Measurements from ENCODE around the gene CCNJ. TPM values are rescaled to one million over a fixed set of nuclear protein-coding genes. Genes with fewer than 3 reads are reported as not detected.

The CCNJ gene
- total RNA-seq, 1 donor from 2014 or later, result 42.9 TPM

GRCh38 chr10:96089116-96089515 is 45.7 kb downstream of the CCNJ start:
- Mint-ChIP-seq H3K4me1 (ENCODE audit: low read depth, unreplicated experiment) (no peaks in the 10 kb centered on the region), H3K9me3 (ENCODE audit: unreplicated experiment) (no peaks in the 10 kb centered on the region), H3K27ac (ENCODE audit: unreplicated experiment) (no peak overlapping the region), H3K27me3 (ENCODE audit: unreplicated experiment) (peaks cover 2% of the 10 kb centered on the region), H3K4me3 (ENCODE audit: unreplicated experiment) (peak overlapping the region; percentile 52), H3K36me3 (ENCODE audit: unreplicated experiment) (no peaks in the 10 kb centered on the region)
- DNase-seq, result no peak
- TF ChIP-seq, protein P1, sequence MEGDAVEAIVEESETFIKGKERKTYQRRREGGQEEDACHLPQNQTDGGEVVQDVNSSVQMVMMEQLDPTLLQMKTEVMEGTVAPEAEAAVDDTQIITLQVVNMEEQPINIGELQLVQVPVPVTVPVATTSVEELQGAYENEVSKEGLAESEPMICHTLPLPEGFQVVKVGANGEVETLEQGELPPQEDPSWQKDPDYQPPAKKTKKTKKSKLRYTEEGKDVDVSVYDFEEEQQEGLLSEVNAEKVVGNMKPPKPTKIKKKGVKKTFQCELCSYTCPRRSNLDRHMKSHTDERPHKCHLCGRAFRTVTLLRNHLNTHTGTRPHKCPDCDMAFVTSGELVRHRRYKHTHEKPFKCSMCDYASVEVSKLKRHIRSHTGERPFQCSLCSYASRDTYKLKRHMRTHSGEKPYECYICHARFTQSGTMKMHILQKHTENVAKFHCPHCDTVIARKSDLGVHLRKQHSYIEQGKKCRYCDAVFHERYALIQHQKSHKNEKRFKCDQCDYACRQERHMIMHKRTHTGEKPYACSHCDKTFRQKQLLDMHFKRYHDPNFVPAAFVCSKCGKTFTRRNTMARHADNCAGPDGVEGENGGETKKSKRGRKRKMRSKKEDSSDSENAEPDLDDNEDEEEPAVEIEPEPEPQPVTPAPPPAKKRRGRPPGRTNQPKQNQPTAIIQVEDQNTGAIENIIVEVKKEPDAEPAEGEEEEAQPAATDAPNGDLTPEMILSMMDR (IDR thresholded peaks at IDR 0.05; ENCODE audit: partially characterized antibody, unreplicated experiment), result no peak

GRCh38 chr10:96089670-96090462 is 46.5 kb downstream of the CCNJ start:
- H3K4me3 Mint-ChIP-seq (ENCODE audit: unreplicated experiment), result peak overlapping the region; percentile 88

GRCh38 chr10:96090463-96090800 is 47.0 kb downstream of the CCNJ start:
- Mint-ChIP-seq H3K27me3 (ENCODE audit: unreplicated experiment) (peaks cover 2% of the 10 kb centered on the region), H3K27ac (ENCODE audit: unreplicated experiment) (peak overlapping the region; percentile 80), H3K4me1 (ENCODE audit: low read depth, unreplicated experiment) (no peaks in the 10 kb centered on the region), H3K4me3 (ENCODE audit: unreplicated experiment) (peak overlapping the region; percentile 88), H3K9me3 (ENCODE audit: unreplicated experiment) (no peaks in the 10 kb centered on the region), H3K36me3 (ENCODE audit: unreplicated experiment) (no peaks in the 10 kb centered on the region)
- no peak for DNase-seq
- TF ChIP-seq, protein P1 (IDR thresholded peaks at IDR 0.05; ENCODE audit: partially characterized antibody, unreplicated experiment), result no peak

More at GRCh38 chr10:96089670-96090462, 46.5 kb downstream of the CCNJ start:
- Mint-ChIP-seq H3K36me3 (ENCODE audit: unreplicated experiment) (no peaks in the 10 kb centered on the region), H3K9me3 (ENCODE audit: unreplicated experiment) (no peaks in the 10 kb centered on the region), H3K27me3 (ENCODE audit: unreplicated experiment) (peaks cover 2% of the 10 kb centered on the region), H3K4me1 (ENCODE audit: low read depth, unreplicated experiment) (no peaks in the 10 kb centered on the region), H3K27ac (ENCODE audit: unreplicated experiment) (peak overlapping the region; percentile 80)
- TF ChIP-seq, protein P1 (IDR thresholded peaks at IDR 0.05; ENCODE audit: partially characterized antibody, unreplicated experiment), result no peak
- peak; percentile 77 for DNase-seq

GRCh38 chr10:96092999-96093767 is 49.8 kb downstream of the CCNJ start:
- H3K4me3 Mint-ChIP-seq (ENCODE audit: unreplicated experiment), result no peak overlapping the region
- H3K27me3 Mint-ChIP-seq (ENCODE audit: unreplicated experiment), result peaks cover 2% of the 10 kb centered on the region
- DNase-seq, result no peak
- no peaks in the 10 kb centered on the region for H3K9me3 Mint-ChIP-seq (ENCODE audit: unreplicated experiment)
- no peaks in the 10 kb centered on the region for H3K4me1 Mint-ChIP-seq (ENCODE audit: low read depth, unreplicated experiment)
- no peaks in the 10 kb centered on the region for H3K36me3 Mint-ChIP-seq (ENCODE audit: unreplicated experiment)
- TF ChIP-seq, protein P1 (IDR thresholded peaks at IDR 0.05; ENCODE audit: partially characterized antibody, unreplicated experiment), result no peak
- no peak overlapping the region for H3K27ac Mint-ChIP-seq (ENCODE audit: unreplicated experiment)

DNA sequence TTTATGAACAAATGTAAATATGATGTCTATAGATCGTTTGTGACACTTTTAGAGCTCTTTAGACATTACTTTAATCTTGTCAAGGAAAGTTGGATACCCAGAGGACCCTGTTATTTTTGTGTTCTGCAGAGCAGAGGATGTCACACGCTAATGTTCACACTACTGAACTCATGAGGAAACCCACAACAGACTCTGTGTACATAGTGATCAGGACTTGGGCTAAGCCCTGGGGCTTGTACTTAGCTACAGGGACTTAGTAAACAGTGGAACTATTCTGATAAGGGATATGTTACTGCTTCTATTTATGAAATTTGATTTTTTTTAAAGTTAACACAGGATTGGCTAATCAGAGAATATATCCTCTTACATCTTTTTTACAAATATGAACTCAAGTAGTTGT is 50.6 kb downstream of the CCNJ start:
- H3K36me3 Mint-ChIP-seq (ENCODE audit: unreplicated experiment), result no peaks in the 10 kb centered on the region
- H3K4me3 Mint-ChIP-seq (ENCODE audit: unreplicated experiment), result no peak overlapping the region
- no peaks in the 10 kb centered on the region for H3K9me3 Mint-ChIP-seq (ENCODE audit: unreplicated experiment)
- TF ChIP-seq, protein P1 (IDR thresholded peaks at IDR 0.05; ENCODE audit: partially characterized antibody, unreplicated experiment), result no peak
- H3K4me1 Mint-ChIP-seq (ENCODE audit: low read depth, unreplicated experiment), result no peaks in the 10 kb centered on the region
- H3K27me3 Mint-ChIP-seq (ENCODE audit: unreplicated experiment), result peaks cover 2% of the 10 kb centered on the region
- no peak for DNase-seq
- no peak overlapping the region for H3K27ac Mint-ChIP-seq (ENCODE audit: unreplicated experiment)
